GM23338 (cell line): ENCODE measurements around the gene R3HDM1. TPM values are rescaled to one million over a fixed set of nuclear protein-coding genes. Genes with fewer than 3 reads are reported as not detected.

Experiments
- ATAC-seq: fragments of 200-7000 bp; cut with Tn5 transposase; 3 replicates; pipeline ENCODE4 v1.9.1; 2020
- DNase-seq: peaks from one replicate; pipeline ENCODE4 v3.0.0-alpha.2; 2015; ENCODE audit warnings: low spot score
- H2AFZ ChIP-seq: fragments of 200-600 bp; sonication (generic); 2 replicates; pipeline ENCODE4 v1.8.0; 2016; ENCODE audit warnings: antibody characterized with exemption, mild to moderate bottlenecking, moderate library complexity
- H3F3A ChIP-seq: fragments of 200-600 bp; sonication (generic); replicated peaks from 2 replicates; pipeline ENCODE4 v1.8.0; 2017; ENCODE audit warnings: antibody characterized with exemption, mixed run types, low read depth
- H3K27ac ChIP-seq: fragments of 200-600 bp; sonication (generic); 2 replicates; pipeline ENCODE4 v1.6.1; 2016; ENCODE audit warnings: low read depth
- H3K27me3 ChIP-seq: fragments of 200-600 bp; sonication (generic); 2 replicates; pipeline ENCODE4 v1.8.0; 2016; ENCODE audit warnings: mild to moderate bottlenecking, mixed run types, moderate library complexity; ENCODE audit not compliant: insufficient read depth
- H3K36me3 ChIP-seq: fragments of 200-600 bp; sonication (generic); 2 replicates; pipeline ENCODE4 v1.8.0; 2016; ENCODE audit warnings: mild to moderate bottlenecking; ENCODE audit not compliant: insufficient read depth
- H3K4me1 ChIP-seq: fragments of 200-600 bp; sonication (generic); 2 replicates; pipeline ENCODE4 v1.8.0; 2016; ENCODE audit warnings: mild to moderate bottlenecking, moderate library complexity; ENCODE audit not compliant: insufficient read depth
- H3K4me2 ChIP-seq: fragments of 200-600 bp; sonication (generic); 2 replicates; pipeline ENCODE4 v1.7.1; 2017; ENCODE audit warnings: mixed run types
- H3K4me3 ChIP-seq: fragments of 200-600 bp; sonication (generic); 2 replicates; pipeline ENCODE4 v1.6.1; 2016; ENCODE audit warnings: mixed run types
- H3K79me2 ChIP-seq: fragments of 200-600 bp; sonication (generic); replicated peaks from 2 replicates; pipeline ENCODE4 v1.8.0; 2017; ENCODE audit warnings: mild to moderate bottlenecking; ENCODE audit not compliant: insufficient read depth
- H3K9me2 ChIP-seq: fragments of 200-600 bp; sonication (generic); 2 replicates; pipeline ENCODE4 v1.8.0; 2017; ENCODE audit not compliant: insufficient read depth
- H4K20me1 ChIP-seq: fragments of 200-600 bp; sonication (generic); replicated peaks from 2 replicates; pipeline ENCODE4 v1.8.0; 2017; ENCODE audit warnings: mild to moderate bottlenecking; ENCODE audit not compliant: insufficient read depth
- H3K27ac Mint-ChIP-seq: 2 replicates; pipeline ENCODE4 v1.8.0; 2020; ENCODE audit warnings: inconsistent platforms, mild to moderate bottlenecking, moderate library complexity, mixed read lengths
- H3K27me3 Mint-ChIP-seq: 3 replicates; pipeline ENCODE4 v1.8.0; 2022; ENCODE audit warnings: low read depth, mild to moderate bottlenecking, moderate library complexity, mixed read lengths, inconsistent platforms; ENCODE audit not compliant: insufficient read depth, poor library complexity
- H3K36me3 Mint-ChIP-seq: 3 replicates; pipeline ENCODE4 v1.8.0; 2021; ENCODE audit warnings: low read depth, mild to moderate bottlenecking, inconsistent platforms, moderate library complexity, mixed read lengths
- H3K4me1 Mint-ChIP-seq: 3 replicates; pipeline ENCODE4 v1.8.0; 2020; ENCODE audit warnings: mild to moderate bottlenecking, inconsistent platforms, mixed read lengths
- H3K4me3 Mint-ChIP-seq: 3 replicates; pipeline ENCODE4 v1.8.0; 2021; ENCODE audit warnings: moderate library complexity, mild to moderate bottlenecking, inconsistent platforms, mixed read lengths
- H3K9me3 Mint-ChIP-seq: 3 replicates; pipeline ENCODE4 v1.8.0; 2020; ENCODE audit warnings: moderate library complexity, mild to moderate bottlenecking, inconsistent platforms, mixed read lengths
- CREB1 ChIP-seq: fragments of 250-450 bp; sonication (Bioruptor Pico); IDR thresholded peaks from 2 replicates; pipeline ENCODE4 v1.5.0; 2020; ENCODE audit warnings: low read depth, mild to moderate bottlenecking, moderate library complexity
- EZH2 ChIP-seq: fragments of 200-600 bp; sonication (generic); IDR thresholded peaks from one replicate; pipeline ENCODE4 v1.8.0; 2017; ENCODE audit warnings: antibody characterized with exemption, mild to moderate bottlenecking, low read depth; ENCODE audit not compliant: unreplicated experiment
- NANOG ChIP-seq: IDR thresholded peaks from 2 replicates; pipeline ENCODE4 v1.6.1; 2016; ENCODE audit warnings: antibody characterized with exemption, borderline replicate concordance
- POLR2AphosphoS5 ChIP-seq: IDR thresholded peaks from 2 replicates; pipeline ENCODE4 v1.6.1; 2016; ENCODE audit warnings: antibody characterized with exemption, low read depth
- ZNF331 ChIP-seq: fragments of 250-450 bp; sonication (Bioruptor Pico); IDR thresholded peaks from 2 replicates; pipeline ENCODE4 v1.5.0; 2020; ENCODE audit warnings: low read depth, mild to moderate bottlenecking, moderate library complexity
- ZNF462 ChIP-seq: fragments of 250-450 bp; sonication (Bioruptor Pico); IDR thresholded peaks from 2 replicates; pipeline ENCODE4 v1.5.0; 2020; ENCODE audit warnings: mild to moderate bottlenecking, moderate library complexity
- polyA plus RNA-seq: library from polyadenylated mRNA; unstranded; fragments of >200 nt; fragmentation: Nextera tagmentation; extraction: Ambion mirVana; gene quantifications from 2 replicates; pipeline ENCODE4 v1.2.1, GENCODE V29; 2016
- total RNA-seq: library from RNA; depleted of rRNA; stranded (reverse); fragments of >200 nt; shearing (Covaris generic); gene quantifications from 2 replicates; pipeline ENCODE4 v1.2.3, GENCODE V29; 2014

Gene R3HDM1
- total and polyA plus RNA-seq, 2 experiments from 2014 or later: 63.1 to 88.8 TPM

- H3K9me3 Mint-ChIP-seq: no peaks in the 10 kb centered on the region
- Histone ChIP-seq H3K36me3 (peaks cover 12% of the 10 kb centered on the region; the same call in 1 of the 2 replicates), H3K9me2 (no peaks in the 10 kb centered on the region), H3K4me3 (no peak overlapping the region), H3K27me3 (no peaks in the 10 kb centered on the region), H3K27ac (no peak overlapping the region), H3K4me1 (no peaks in the 10 kb centered on the region), H3K4me2 (no peak overlapping the region), H3K79me2 (no peaks in the 10 kb centered on the region), H4K20me1 (peaks cover 2% of the 10 kb centered on the region; the same call in 1 of the 2 replicates), H2AFZ (no peak overlapping the region), H3F3A (no peaks in the 10 kb centered on the region)
- no peaks in the 10 kb centered on the region for H3K27me3 Mint-ChIP-seq
- no peak for ATAC-seq
- peaks cover 38% of the 10 kb centered on the region for H3K36me3 Mint-ChIP-seq
- H3K27ac Mint-ChIP-seq: no peak overlapping the region
- TF ChIP-seq ZNF462 (CRISPR knock-in tag): no peak
- no peak for TF ChIP-seq POLR2AphosphoS5
- TF ChIP-seq NANOG: no peak
- no peak for TF ChIP-seq ZNF331 (CRISPR knock-in tag)
- no peak for TF ChIP-seq EZH2
- DNase-seq: no peak
- no peak overlapping the region for H3K4me3 Mint-ChIP-seq
- H3K4me1 Mint-ChIP-seq: no peaks in the 10 kb centered on the region
These were observed 144.7 kb downstream of the R3HDM1 start for GRCh38 chr2:135676031-135676430.

- Histone ChIP-seq H3F3A (no peaks in the 10 kb centered on the region), H3K4me2 (no peak overlapping the region), H3K79me2 (no peaks in the 10 kb centered on the region), H3K4me3 (no peak overlapping the region), H3K9me2 (no peaks in the 10 kb centered on the region), H3K4me1 (no peaks in the 10 kb centered on the region), H4K20me1 (peaks cover 2% of the 10 kb centered on the region; the same call in 1 of the 2 replicates), H3K27me3 (no peaks in the 10 kb centered on the region), H2AFZ (no peak overlapping the region), H3K36me3 (peaks cover 12% of the 10 kb centered on the region; the same call in 1 of the 2 replicates), H3K27ac (no peak overlapping the region)
- Mint-ChIP-seq H3K9me3 (no peaks in the 10 kb centered on the region), H3K36me3 (peaks cover 33% of the 10 kb centered on the region), H3K27ac (no peak overlapping the region), H3K4me1 (no peaks in the 10 kb centered on the region), H3K4me3 (no peak overlapping the region), H3K27me3 (no peaks in the 10 kb centered on the region)
- DNase-seq (no peak), ATAC-seq (no peak)
- TF ChIP-seq CREB1: no peak
These were observed 147.8 kb downstream of the R3HDM1 start for GRCh38 chr2:135679125-135679524.
